Subcutaneous adipose tissue (tissue), 4 donors: ENCODE results near the gene OASL. TPM values are rescaled to one million over a fixed set of nuclear protein-coding genes. Genes with fewer than 3 reads are reported as not detected.

Experiments
- total RNA-seq, 4 donors: library from RNA; depleted of rRNA; stranded (reverse); fragments of >200 nt; gene quantifications; one replicate each; pipeline ENCODE4 v1.1.0, GENCODE V29; 2016
- TF ChIP-seq, protein P1 (sequence below): fragments of 450-650 bp; IDR thresholded peaks from one replicate; pipeline ENCODE4 v1.5.1; 2016; ENCODE audit warnings: low read depth, mild to moderate bottlenecking, control low read depth, antibody characterized with exemption, moderate library complexity

The OASL gene
- total RNA-seq, 4 donors from 2014 or later = 0.22 to 4.1 (median 1.4) TPM

DNA sequence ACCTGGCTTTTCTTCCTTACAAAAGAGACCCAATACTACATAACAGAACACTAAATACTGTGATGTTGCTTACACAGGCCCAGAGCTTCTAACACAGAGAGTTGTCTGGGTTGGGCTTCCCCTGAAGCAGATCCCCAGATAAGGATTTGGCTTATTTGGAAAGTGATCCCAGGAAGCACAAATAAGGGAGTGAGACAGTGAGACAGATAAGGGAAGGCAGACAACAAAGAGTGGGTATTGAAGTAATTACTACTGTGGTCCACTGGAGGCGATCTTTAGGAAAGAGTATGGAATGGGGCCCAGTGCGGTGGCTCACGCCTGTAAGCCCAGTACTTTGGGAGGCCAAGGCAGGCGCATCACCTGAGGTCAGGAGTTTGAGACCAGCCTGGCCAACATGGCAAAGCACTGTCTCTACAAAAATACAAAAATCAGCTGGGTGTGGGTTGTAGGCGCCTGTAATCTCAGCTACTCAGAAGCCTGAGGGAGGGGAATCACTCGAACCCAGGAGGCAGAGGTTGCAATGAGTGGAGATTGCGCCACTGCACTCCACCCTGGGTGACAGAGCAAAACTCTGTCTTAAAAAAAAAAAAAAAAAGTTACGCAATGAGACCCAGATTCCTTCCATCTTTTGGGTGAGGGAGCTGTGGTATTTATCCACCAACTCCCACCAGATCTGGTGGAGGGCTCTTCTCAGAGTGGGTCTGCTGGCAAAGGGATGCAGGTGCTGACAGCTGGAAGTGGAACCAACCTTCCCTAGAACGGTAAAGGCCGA lies 12.6 kb downstream of the OASL start:
- TF ChIP-seq, protein P1, sequence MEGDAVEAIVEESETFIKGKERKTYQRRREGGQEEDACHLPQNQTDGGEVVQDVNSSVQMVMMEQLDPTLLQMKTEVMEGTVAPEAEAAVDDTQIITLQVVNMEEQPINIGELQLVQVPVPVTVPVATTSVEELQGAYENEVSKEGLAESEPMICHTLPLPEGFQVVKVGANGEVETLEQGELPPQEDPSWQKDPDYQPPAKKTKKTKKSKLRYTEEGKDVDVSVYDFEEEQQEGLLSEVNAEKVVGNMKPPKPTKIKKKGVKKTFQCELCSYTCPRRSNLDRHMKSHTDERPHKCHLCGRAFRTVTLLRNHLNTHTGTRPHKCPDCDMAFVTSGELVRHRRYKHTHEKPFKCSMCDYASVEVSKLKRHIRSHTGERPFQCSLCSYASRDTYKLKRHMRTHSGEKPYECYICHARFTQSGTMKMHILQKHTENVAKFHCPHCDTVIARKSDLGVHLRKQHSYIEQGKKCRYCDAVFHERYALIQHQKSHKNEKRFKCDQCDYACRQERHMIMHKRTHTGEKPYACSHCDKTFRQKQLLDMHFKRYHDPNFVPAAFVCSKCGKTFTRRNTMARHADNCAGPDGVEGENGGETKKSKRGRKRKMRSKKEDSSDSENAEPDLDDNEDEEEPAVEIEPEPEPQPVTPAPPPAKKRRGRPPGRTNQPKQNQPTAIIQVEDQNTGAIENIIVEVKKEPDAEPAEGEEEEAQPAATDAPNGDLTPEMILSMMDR = no peak

DNA sequence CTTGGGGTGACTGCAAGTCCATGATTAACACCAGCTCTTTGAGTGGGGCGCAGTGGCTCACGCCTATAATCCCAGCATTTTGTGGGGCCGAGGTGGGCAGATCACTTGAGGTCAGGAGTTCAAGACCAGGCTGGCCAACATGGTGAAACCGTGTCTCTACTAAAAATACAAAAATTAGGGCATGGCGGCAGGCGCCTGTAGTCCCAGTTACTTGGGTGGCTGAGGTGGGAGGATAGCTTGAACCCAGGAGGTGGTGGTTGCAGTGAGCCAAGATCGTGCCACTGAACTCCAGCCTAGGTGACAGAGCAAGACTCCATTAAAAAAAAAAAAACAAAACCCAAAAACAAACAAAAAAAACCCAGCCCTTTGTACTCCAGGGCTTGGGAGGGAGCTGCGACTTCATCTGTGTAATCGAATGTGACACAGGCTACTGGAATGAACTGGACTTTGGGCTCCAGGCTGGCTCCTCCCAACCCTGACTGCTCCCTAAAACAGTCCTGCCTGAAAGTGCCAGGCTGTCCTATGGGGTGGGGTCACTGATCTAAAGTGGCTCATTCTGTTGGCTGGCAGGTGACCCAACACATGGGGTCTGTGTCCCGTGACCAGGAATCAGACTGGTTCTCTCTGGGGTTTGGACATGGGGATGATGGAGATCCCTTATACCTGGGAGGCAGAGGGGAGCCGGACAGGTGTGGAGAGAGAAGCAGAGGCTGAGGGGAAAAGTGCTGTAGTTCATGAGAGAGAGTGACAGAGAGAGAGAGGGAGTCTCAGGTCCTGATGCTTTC lies 13.4 kb downstream of the OASL start:
- TF ChIP-seq, protein P1 = no peak

- TF ChIP-seq, protein P1 = no peak
Observed at GRCh38 chr12:121023799-121024198, 15.2 kb downstream of the OASL start.

- TF ChIP-seq, protein P1 = no peak
Observed at GRCh38 chr12:121022713-121023112, 16.3 kb downstream of the OASL start.

GRCh38 chr12:121021754-121022153 lies 17.3 kb downstream of the OASL start:
- TF ChIP-seq, protein P1 = no peak

- TF ChIP-seq, protein P1 = no peak
Observed at GRCh38 chr12:121018860-121019617, 20.0 kb downstream of the OASL start.
